Keratinocyte (primary cell): ENCODE results near the gene EIF4E2. TPM values are rescaled to one million over a fixed set of nuclear protein-coding genes. Genes with fewer than 3 reads are reported as not detected.

Experiments
- DNase-seq: peaks from one replicate; pipeline ENCODE4 v3.0.0-alpha.2; 2011; ENCODE audit warnings: low read depth, missing footprints, low spot score
- FAIRE-seq: peaks from 2 replicates; lab custom pipeline; 2011; peaks lifted over from hg19 to GRCh38; lab: Jason Lieb, UNC
- H2AFZ ChIP-seq: 2 replicates; pipeline ENCODE4 v1.6.0; 2012; ENCODE audit warnings: low read length, control low read depth, inconsistent platforms; ENCODE audit not compliant: control insufficient read depth
- H3K27ac ChIP-seq: 2 replicates; pipeline ENCODE4 v1.5.1; 2011; ENCODE audit warnings: low read length; ENCODE audit not compliant: control insufficient read depth, insufficient read depth
- H3K27me3 ChIP-seq: 3 replicates; pipeline ENCODE4 v1.6.0; 2011; ENCODE audit warnings: low read length; ENCODE audit not compliant: control insufficient read depth, insufficient read depth; ENCODE audit errors: extremely low read depth
- H3K36me3 ChIP-seq, 2 experiments: 2 replicates in 1 of 2; 3 replicates in 1 of 2; pipeline ENCODE4 v1.5.1; 2011; ENCODE audit warnings: low read length in 2 of 2, mild to moderate bottlenecking in 1 of 2; ENCODE audit not compliant: control insufficient read depth in 2 of 2, insufficient read depth in 2 of 2; ENCODE audit errors: extremely low read depth in 1 of 2
- H3K4me1 ChIP-seq: 3 replicates; pipeline ENCODE4 v1.5.1; 2011; ENCODE audit warnings: low read length; ENCODE audit not compliant: control insufficient read depth, insufficient read depth; ENCODE audit errors: extremely low read depth
- H3K4me2 ChIP-seq: 3 replicates; pipeline ENCODE4 v1.6.0; 2011; ENCODE audit warnings: low read depth, low read length; ENCODE audit not compliant: control insufficient read depth, insufficient read depth; ENCODE audit errors: extremely low read depth
- H3K4me3 ChIP-seq, 3 experiments: fragments of 200-600 bp in 1 of 3; sonication (generic) in 1 of 3; 2 replicates in 2 of 3; 3 replicates in 1 of 3; pipeline ENCODE4 v1.5.1; 2011 to 2016; ENCODE audit warnings: low read length in 3 of 3, mild to moderate bottlenecking in 3 of 3, control low read depth in 2 of 3, inconsistent platforms in 1 of 3, low read depth in 1 of 3, mixed read lengths in 1 of 3, mixed run types in 1 of 3, moderate library complexity in 1 of 3; ENCODE audit not compliant: control insufficient read depth in 2 of 3, insufficient read depth in 2 of 3; ENCODE audit errors: extremely low read depth in 1 of 3
- H3K79me2 ChIP-seq: 2 replicates; pipeline ENCODE4 v1.6.0; 2012; ENCODE audit warnings: low read length; ENCODE audit not compliant: control insufficient read depth, insufficient read depth
- H3K9ac ChIP-seq: 3 replicates; pipeline ENCODE4 v1.6.0; 2011; ENCODE audit warnings: low read length; ENCODE audit not compliant: control insufficient read depth, insufficient read depth; ENCODE audit errors: extremely low read depth
- H3K9me1 ChIP-seq: 3 replicates; pipeline ENCODE4 v1.6.0; 2011; ENCODE audit warnings: low read length; ENCODE audit not compliant: control insufficient read depth, insufficient read depth; ENCODE audit errors: extremely low read depth
- H3K9me3 ChIP-seq: 2 replicates; pipeline ENCODE4 v1.5.1; 2012; ENCODE audit warnings: low read depth, low read length; ENCODE audit not compliant: control insufficient read depth
- H4K20me1 ChIP-seq: 3 replicates; pipeline ENCODE4 v1.6.0; 2011; ENCODE audit warnings: low read length; ENCODE audit not compliant: control insufficient read depth, insufficient read depth; ENCODE audit errors: extremely low read depth
- EZH2 ChIP-seq: IDR thresholded peaks from one replicate; pipeline ENCODE4 v1.6.1; 2012; ENCODE audit warnings: inconsistent platforms, mild to moderate bottlenecking, low read length, moderate library complexity
- dilution Hi-C: fragments of 300-500 bp; cut with MboI; formaldehyde crosslinking; loops from one replicate; pipeline ENCODE4 v1.7.0; 2020; ENCODE audit warnings: low sequenced_read_pairs; ENCODE audit not compliant: extremely low pct_ligation_motif_present
- polyA plus RNA-seq, 5 experiments: library from polyadenylated mRNA; depleted of rRNA in 3 of 5; stranded (reverse) in 3 of 5; stranded (forward) in 1 of 5; unstranded in 1 of 5; fragments of >200 nt; gene quantifications; 1 replicate in 1 of 5; 2 replicates in 3 of 5; 3 replicates in 1 of 5; pipeline versions ENCODE4 v1.2.1 to v1.2.3, GENCODE V29; 2011 to 2012; ENCODE audit warnings: missing spikeins in 2 of 5, low read depth in 1 of 5, low replicate concordance in 1 of 5
- TF ChIP-seq, protein P1 (sequence below), 3 experiments: IDR thresholded peaks in 1 of 3; conservative IDR thresholded peaks in 1 of 3; optimal IDR thresholded peaks in 1 of 3; 2 replicates in 2 of 3; 3 replicates in 1 of 3; pipeline versions ENCODE3 to v1.5.1; 2011; ENCODE audit warnings: low read length in 3 of 3, mild to moderate bottlenecking in 3 of 3, moderate library complexity in 2 of 3, control low read depth in 1 of 3, inconsistent platforms in 1 of 3; ENCODE audit not compliant: insufficient read depth in 2 of 3; ENCODE audit errors: extremely low read depth in 1 of 3

EIF4E2 gene
- polyA plus RNA-seq, 1 donor (not counting 4 experiments of a cell fraction or from before 2014, with no cell fraction given): 79.2 TPM

DNA sequence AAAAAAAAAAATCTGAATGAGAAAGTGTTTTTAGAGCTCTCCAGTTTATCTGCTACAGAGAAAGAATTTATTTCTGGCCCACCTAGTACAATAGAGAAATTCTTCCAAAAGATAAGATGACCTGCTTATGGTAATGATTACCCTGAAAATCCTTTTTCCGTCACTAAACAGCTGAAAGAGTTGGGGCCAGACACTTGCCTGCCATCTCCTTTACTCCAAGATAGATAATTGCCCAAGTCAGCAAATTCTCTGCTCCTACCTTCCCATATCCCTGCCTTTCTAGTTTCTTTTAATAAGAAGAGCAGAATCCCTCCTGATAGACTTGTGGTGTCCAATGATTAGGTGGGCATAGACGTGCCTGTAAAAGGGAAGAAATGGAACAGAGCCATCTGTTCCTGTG lies 28.1 kb downstream of the EIF4E2 start:
- H3K27me3 ChIP-seq: no peaks in the 10 kb centered on the region
- H3K9me3 ChIP-seq: no peaks in the 10 kb centered on the region
- peaks cover 7 to 13% of the 10 kb centered on the region in 2 experiments for H3K36me3 ChIP-seq
- no peak for TF ChIP-seq EZH2
- TF ChIP-seq, protein P1, sequence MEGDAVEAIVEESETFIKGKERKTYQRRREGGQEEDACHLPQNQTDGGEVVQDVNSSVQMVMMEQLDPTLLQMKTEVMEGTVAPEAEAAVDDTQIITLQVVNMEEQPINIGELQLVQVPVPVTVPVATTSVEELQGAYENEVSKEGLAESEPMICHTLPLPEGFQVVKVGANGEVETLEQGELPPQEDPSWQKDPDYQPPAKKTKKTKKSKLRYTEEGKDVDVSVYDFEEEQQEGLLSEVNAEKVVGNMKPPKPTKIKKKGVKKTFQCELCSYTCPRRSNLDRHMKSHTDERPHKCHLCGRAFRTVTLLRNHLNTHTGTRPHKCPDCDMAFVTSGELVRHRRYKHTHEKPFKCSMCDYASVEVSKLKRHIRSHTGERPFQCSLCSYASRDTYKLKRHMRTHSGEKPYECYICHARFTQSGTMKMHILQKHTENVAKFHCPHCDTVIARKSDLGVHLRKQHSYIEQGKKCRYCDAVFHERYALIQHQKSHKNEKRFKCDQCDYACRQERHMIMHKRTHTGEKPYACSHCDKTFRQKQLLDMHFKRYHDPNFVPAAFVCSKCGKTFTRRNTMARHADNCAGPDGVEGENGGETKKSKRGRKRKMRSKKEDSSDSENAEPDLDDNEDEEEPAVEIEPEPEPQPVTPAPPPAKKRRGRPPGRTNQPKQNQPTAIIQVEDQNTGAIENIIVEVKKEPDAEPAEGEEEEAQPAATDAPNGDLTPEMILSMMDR (optimal IDR thresholded peaks at IDR 0.05 in 1 of 3, IDR thresholded peaks at IDR 0.05 in 1 of 3, conservative IDR thresholded peaks at IDR 0.05 in 1 of 3; ENCODE audit: extremely low read depth in 1 of 3, insufficient read depth in 2 of 3, low read length in 3 of 3): no peak
- H3K79me2 ChIP-seq: no peaks in the 10 kb centered on the region
- H2AFZ ChIP-seq: no peak overlapping the region
- H3K9me1 ChIP-seq: no peaks in the 10 kb centered on the region
- H4K20me1 ChIP-seq: no peaks in the 10 kb centered on the region
- no peak for FAIRE-seq
- H3K4me3 ChIP-seq: no peak overlapping the region
- no peak overlapping the region for H3K27ac ChIP-seq
- dilution Hi-C loops: no loop called here
- H3K4me1 ChIP-seq: no peaks in the 10 kb centered on the region
- no peak overlapping the region for H3K9ac ChIP-seq
- no peak for DNase-seq
- no peak overlapping the region for H3K4me2 ChIP-seq

GRCh38 chr2:232580648-232580981 lies 30.1 kb downstream of the EIF4E2 start:
- Histone ChIP-seq H3K9me1 (no peaks in the 10 kb centered on the region), H3K4me1 (no peaks in the 10 kb centered on the region), H3K4me3 (no peak overlapping the region), H3K9ac (no peak overlapping the region), H3K27me3 (no peaks in the 10 kb centered on the region), H3K4me2 (no peak overlapping the region), H3K36me3 (peaks cover 2 to 13% of the 10 kb centered on the region in 2 experiments), H4K20me1 (no peaks in the 10 kb centered on the region), H3K9me3 (no peaks in the 10 kb centered on the region), H2AFZ (no peak overlapping the region), H3K27ac (no peak overlapping the region), H3K79me2 (no peaks in the 10 kb centered on the region)
- DNase-seq: no peak
- dilution Hi-C loops: no loop called here
- no peak for TF ChIP-seq EZH2
- no peak for FAIRE-seq

DNA sequence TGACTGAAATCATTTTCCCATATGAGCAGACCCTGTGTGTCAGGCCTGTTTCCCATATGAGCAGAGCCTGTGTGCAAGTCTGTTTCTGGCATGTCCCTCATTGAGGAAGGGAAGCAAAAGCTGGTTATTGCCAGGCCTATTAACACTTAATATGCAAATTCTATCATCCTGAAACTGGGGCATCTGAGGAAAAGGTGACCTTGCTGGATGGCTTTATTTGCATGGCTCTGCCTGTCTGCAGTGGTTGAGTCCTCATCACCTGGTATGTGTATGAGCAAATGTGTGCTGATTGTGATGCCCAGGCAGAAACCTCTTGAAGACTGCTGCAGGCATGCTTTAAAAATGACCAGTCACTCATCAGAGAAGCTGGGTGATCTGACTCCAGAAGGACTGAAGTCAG lies 31.2 kb downstream of the EIF4E2 start:
- H4K20me1 ChIP-seq: no peaks in the 10 kb centered on the region
- dilution Hi-C loops: no loop called here
- H3K9me1 ChIP-seq: no peaks in the 10 kb centered on the region
- H3K36me3 ChIP-seq: peaks cover 2 to 13% of the 10 kb centered on the region in 2 experiments
- H3K4me3 ChIP-seq: no peak overlapping the region
- no peak for TF ChIP-seq EZH2
- TF ChIP-seq, protein P1 (optimal IDR thresholded peaks at IDR 0.05 in 1 of 3, IDR thresholded peaks at IDR 0.05 in 1 of 3, conservative IDR thresholded peaks at IDR 0.05 in 1 of 3; ENCODE audit: extremely low read depth in 1 of 3, insufficient read depth in 2 of 3, low read length in 3 of 3): no peak
- H3K27ac ChIP-seq: no peak overlapping the region
- H3K9ac ChIP-seq: no peak overlapping the region
- no peaks in the 10 kb centered on the region for H3K79me2 ChIP-seq
- H3K27me3 ChIP-seq: no peaks in the 10 kb centered on the region
- FAIRE-seq: no peak
- H3K4me1 ChIP-seq: no peaks in the 10 kb centered on the region
- H3K4me2 ChIP-seq: no peak overlapping the region
- no peak overlapping the region for H2AFZ ChIP-seq
- DNase-seq: no peak
- H3K9me3 ChIP-seq: no peaks in the 10 kb centered on the region
